ENCODE data around the gene CORO7.

The CORO7 gene

GRCh38 chr16:4372578-4373355, 43.6 kb downstream of the CORO7 start:
- TF ChIP-seq Cebpa-rat (IDR thresholded peaks at IDR 0.05), result no peak
- Histone ChIP-seq H3K27ac (peak overlapping the region; percentile 62; the same call in 1 of the 2 replicates), H3K9ac (peak overlapping the region; percentile 78), H3K4me2 (peak overlapping the region; percentile 100), H3K36me3 (peaks cover 29% of the 10 kb centered on the region; the same call in 1 of the 2 replicates), H4K20me1 (peaks cover 99% of the 10 kb centered on the region), H3K27me3 (no peaks in the 10 kb centered on the region), H3K4me3 (peak overlapping the region; percentile 76), H3K9me3 (no peaks in the 10 kb centered on the region), H3K4me1 (peaks cover 71% of the 10 kb centered on the region)

- Histone ChIP-seq H3K27me3 (no peaks in the 10 kb centered on the region), H3K4me1 (peaks cover 65% of the 10 kb centered on the region), H3K9ac (peak overlapping the region; percentile 78), H3K4me2 (peak overlapping the region; percentile 100), H4K20me1 (peaks cover 100% of the 10 kb centered on the region), H3K4me3 (peak overlapping the region; percentile 76), H3K36me3 (peaks cover 36% of the 10 kb centered on the region), H3K27ac (peak overlapping the region; percentile 62), H3K9me3 (no peaks in the 10 kb centered on the region)
- no peak for TF ChIP-seq Cebpa-rat (IDR thresholded peaks at IDR 0.05)
These were observed 44.3 kb downstream of the CORO7 start for GRCh38 chr16:4372001-4372577.

GRCh38 chr16:4371357-4372000, 44.9 kb downstream of the CORO7 start, which contains the start of gene VASN:
Gene VASN, plus strand, starts transcription at chr16:4371848. Its CDS starts 9,030 bp downstream, at chr16:4380878.
- Histone ChIP-seq H3K4me1 (peaks cover 59% of the 10 kb centered on the region), H3K27me3 (no peaks in the 10 kb centered on the region), H3K4me3 (peak within 1 kb of the TSS; percentile 76), H3K9me3 (no peaks in the 10 kb centered on the region), H3K4me2 (peak within 1 kb of the TSS; percentile 100), H3K27ac (peak within 1 kb of the TSS; percentile 62), H3K36me3 (peaks cover 41% of the 10 kb centered on the region), H3K9ac (peak within 1 kb of the TSS; percentile 78), H4K20me1 (peaks cover 100% of the 10 kb centered on the region)
- TF ChIP-seq Cebpa-rat (IDR thresholded peaks at IDR 0.05), result no peak

- peak overlapping the region; percentile 100 for H3K4me2 ChIP-seq
- H3K4me1 ChIP-seq, result peaks cover 57% of the 10 kb centered on the region
These were observed 45.6 kb downstream of the CORO7 start for GRCh38 chr16:4370570-4371356.

GRCh38 chr16:4370151-4370550, 46.2 kb downstream of the CORO7 start:
- no peak overlapping the region for H3K4me3 ChIP-seq
- no peak overlapping the region for H3K27ac ChIP-seq
- no peak overlapping the region for H3K9ac ChIP-seq
- TF ChIP-seq Cebpa-rat (IDR thresholded peaks at IDR 0.05), result no peak
- H3K4me1 ChIP-seq, result peaks cover 57% of the 10 kb centered on the region
- no peaks in the 10 kb centered on the region for H3K27me3 ChIP-seq
- no peak overlapping the region for H3K4me2 ChIP-seq
- peaks cover 100% of the 10 kb centered on the region for H4K20me1 ChIP-seq
- no peaks in the 10 kb centered on the region for H3K9me3 ChIP-seq
- H3K36me3 ChIP-seq, result peaks cover 47% of the 10 kb centered on the region

More at GRCh38 chr16:4370570-4371356, 45.6 kb downstream of the CORO7 start:
- H3K27me3 ChIP-seq, result no peaks in the 10 kb centered on the region
- H3K9me3 ChIP-seq, result no peaks in the 10 kb centered on the region
- H3K36me3 ChIP-seq, result peaks cover 42% of the 10 kb centered on the region
- no peak overlapping the region for H3K27ac ChIP-seq
- H4K20me1 ChIP-seq, result peaks cover 100% of the 10 kb centered on the region
- no peak overlapping the region for H3K4me3 ChIP-seq
- TF ChIP-seq Cebpa-rat (IDR thresholded peaks at IDR 0.05), result no peak
- no peak overlapping the region for H3K9ac ChIP-seq

DNA sequence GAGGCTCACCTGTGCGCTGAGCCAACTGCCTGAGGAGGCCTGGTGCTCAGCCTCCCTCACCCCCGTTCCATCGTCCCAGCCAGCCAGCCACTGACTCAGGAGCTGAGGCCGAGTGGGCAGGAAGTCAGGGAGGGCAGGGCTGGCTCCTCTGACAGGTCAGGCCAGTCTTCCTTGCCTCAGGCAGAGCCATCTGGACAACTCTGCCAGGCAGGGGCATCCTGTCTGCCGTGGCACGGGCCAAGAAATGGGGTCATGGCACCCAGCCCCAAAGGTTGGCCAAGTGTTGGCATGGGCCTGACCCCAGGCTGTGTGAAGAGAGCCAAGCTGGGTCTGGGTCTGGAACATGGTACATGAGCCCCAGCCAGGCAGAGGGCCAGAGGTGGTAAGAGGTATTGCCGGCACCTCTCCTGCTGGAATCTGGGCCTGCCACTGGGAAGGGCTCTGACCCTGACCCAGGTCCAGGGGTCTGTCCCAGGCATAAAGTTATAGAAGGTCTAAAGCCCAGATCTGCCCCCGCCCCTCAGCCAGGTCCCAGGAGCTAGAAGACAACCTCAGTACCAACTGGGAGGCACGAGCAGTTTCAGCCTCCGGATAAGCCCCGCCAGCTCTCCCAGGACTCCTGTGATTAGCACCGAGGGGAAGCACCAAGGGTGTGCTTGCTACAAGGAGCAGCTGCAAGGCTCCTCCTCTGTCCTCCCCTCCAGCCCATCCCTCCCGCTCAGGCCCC, 47.2 kb downstream of the CORO7 start:
- no peak overlapping the region for H3K4me2 ChIP-seq
- H3K4me1 ChIP-seq, result peaks cover 53% of the 10 kb centered on the region
- H4K20me1 ChIP-seq, result peaks cover 98% of the 10 kb centered on the region

GRCh38 chr16:4367393-4367856, 49.0 kb downstream of the CORO7 start:
- Histone ChIP-seq H3K4me3 (no peak overlapping the region), H3K4me1 (peaks cover 36% of the 10 kb centered on the region), H3K4me2 (no peak overlapping the region), H3K36me3 (peaks cover 69% of the 10 kb centered on the region), H4K20me1 (peaks cover 87% of the 10 kb centered on the region), H3K27ac (no peak overlapping the region), H3K9me3 (no peaks in the 10 kb centered on the region), H3K27me3 (no peaks in the 10 kb centered on the region), H3K9ac (no peak overlapping the region)
- no peak for TF ChIP-seq Cebpa-rat (IDR thresholded peaks at IDR 0.05)

More for the DNA sequence above, 47.2 kb downstream of the CORO7 start:
- TF ChIP-seq Cebpa-rat (IDR thresholded peaks at IDR 0.05), result no peak
- Histone ChIP-seq H3K27ac (no peak overlapping the region), H3K27me3 (no peaks in the 10 kb centered on the region), H3K9ac (no peak overlapping the region), H3K36me3 (peaks cover 52% of the 10 kb centered on the region), H3K4me3 (no peak overlapping the region), H3K9me3 (no peaks in the 10 kb centered on the region)

GRCh38 chr16:4366016-4366415, 50.4 kb downstream of the CORO7 start:
- Histone ChIP-seq H3K27me3 (no peaks in the 10 kb centered on the region), H4K20me1 (peaks cover 87% of the 10 kb centered on the region), H3K4me3 (no peak overlapping the region), H3K9ac (no peak overlapping the region), H3K4me1 (peaks cover 25% of the 10 kb centered on the region), H3K4me2 (peak overlapping the region; percentile 70), H3K9me3 (no peaks in the 10 kb centered on the region), H3K27ac (0 out of 2 replicates have a peak overlapping the region, but pooled peaks have one; percentile 27), H3K36me3 (peaks cover 83% of the 10 kb centered on the region)
- no peak for TF ChIP-seq Cebpa-rat (IDR thresholded peaks at IDR 0.05)

All from BLaER1 (cell line).